IPS DF 4.7 (cell line): ENCODE results near the gene SLC46A1.
"Not testable (repeated sequence)": the region's sequence is repeated elsewhere in the genome, so short reads cannot be mapped to it uniquely, and the experiment has no call there.

Experiments
- DNase-seq: peaks from one replicate; pipeline ENCODE4 v3.0.0-alpha.2; 2013; ENCODE audit warnings: low spot score; ENCODE audit errors: extremely low read depth

SLC46A1 gene

DNA sequence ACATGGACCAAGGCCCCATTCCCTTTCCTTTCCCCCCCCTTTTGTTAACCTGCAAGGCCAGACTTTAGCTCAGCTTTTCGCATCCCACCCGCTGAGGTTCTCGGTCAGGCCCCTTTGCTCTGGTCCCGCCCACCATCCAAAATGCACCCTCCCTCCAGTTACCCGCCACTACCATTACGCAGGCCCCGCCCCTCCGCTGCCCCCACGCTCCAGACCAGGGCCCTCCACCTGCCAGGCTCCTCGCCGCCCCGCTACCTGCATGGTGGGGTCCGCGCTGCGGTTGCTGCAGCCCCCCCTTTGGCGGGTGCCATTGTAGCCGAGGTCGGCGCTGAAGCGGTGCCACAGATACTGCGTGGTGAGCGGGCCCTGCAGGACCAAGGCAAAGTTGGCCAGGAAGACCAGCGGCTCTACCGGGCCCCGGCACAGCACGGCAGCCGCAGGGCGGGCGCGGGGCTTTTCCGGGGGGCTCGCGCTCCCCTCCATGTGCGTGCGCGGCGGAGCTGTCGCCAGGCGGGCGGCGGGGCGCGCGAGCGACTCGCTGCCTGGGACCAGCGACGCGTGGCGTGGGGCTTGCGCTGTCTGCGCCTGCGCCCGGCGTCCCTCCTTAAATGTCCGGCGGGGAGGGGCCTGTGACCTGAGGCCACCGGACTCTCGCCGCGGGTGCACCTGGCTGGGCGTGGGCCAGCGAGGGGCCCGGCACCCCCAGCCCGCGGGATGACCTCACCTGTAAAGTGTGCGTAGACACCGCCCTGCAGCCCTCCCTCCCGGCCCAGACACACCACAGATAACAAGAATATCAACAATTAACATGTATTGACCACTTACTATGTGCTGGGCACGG, at the start of gene SLC46A1:
Gene SLC46A1, minus strand, starts transcription at position 581 of the 841 bp plus-strand sequence. Its CDS starts 98 bp downstream, at position 483.
- DNase-seq = no peak

DNA sequence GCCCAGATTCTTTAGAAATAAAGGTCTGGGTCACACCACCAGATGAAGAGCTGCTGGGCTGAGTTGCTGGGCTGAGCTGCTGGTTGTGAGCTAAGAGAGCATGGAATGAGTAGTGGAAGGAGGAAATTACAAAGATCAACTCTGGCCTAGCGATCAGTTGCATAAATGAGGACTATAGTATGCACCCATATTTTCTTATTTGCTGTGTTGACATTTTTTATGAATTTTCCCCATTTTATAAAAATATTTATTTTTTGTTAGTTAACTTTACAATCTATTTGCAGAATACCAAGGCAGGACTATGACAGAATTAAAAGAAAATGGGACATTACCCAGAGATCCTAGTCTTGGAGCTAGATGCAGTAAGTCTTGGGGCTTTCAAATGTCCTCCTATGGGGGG, 43.8 kb upstream of the SLC46A1 start:
- no peak for DNase-seq

DNA sequence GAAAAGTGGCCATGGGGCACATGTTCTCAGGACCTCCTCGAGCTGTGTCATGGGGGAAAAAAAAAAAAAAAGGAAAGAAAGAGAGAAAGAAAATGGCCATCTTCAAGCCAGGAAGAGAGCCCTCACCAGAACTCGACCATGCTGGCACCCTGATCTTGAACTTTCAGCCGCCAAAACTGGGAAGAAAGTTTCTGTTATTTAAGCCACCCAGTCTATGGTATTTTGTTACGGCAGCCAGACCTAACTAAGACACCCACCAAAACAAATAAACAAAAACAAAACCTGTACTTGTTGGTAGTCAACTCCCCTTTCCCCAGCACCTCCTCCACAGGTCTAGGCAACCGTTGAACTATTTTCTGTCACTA, 41.4 kb upstream of the SLC46A1 start:
- no peak for DNase-seq

GRCh38 chr17:28446716-28447395, 40.8 kb upstream of the SLC46A1 start:
- DNase-seq = no peak

DNA sequence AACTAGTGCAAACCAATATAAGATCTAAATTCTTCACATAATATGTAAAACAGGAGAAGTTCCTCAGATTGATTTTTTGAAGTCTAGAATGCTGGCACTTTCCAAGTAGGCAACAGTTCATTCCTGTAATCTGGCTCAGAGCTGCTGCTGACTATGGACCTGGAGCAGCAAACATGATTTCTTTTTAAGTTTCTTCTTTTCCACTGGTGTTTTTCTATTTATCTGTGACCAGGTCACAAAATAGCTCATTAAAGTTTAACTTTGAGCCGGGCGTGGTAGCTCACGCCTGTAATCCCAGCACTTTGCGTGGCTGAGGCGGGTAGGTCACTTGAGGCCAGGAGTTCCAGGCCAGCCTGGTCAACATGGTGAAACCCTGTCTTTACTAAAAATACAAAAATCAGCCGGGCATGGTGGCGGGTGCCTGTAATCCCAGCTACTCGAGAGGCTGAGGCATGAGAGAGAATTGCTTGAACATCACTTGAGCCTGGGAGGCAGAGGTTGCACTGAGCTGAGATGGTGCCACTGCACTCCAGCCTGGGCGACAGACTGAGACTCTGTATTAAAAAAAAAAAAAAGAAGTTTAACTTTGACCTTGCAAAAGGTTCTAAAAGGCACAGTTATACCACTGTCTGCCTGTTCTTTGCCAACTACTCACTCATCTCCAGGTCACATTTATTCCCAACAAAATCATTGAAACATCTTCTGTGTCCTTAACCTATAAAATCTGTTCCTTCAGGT, 38.1 kb upstream of the SLC46A1 start:
- DNase-seq = no peak

- not testable (repeated sequence) for DNase-seq
These were observed 28.3 kb upstream of the SLC46A1 start for GRCh38 chr17:28434326-28434725.

GRCh38 chr17:28433721-28434120, 27.7 kb upstream of the SLC46A1 start:
- DNase-seq = no peak

GRCh38 chr17:28427982-28428381, 22.0 kb upstream of the SLC46A1 start:
- DNase-seq = not testable (repeated sequence)

GRCh38 chr17:28427371-28427770, 21.4 kb upstream of the SLC46A1 start:
- DNase-seq = no peak

DNA sequence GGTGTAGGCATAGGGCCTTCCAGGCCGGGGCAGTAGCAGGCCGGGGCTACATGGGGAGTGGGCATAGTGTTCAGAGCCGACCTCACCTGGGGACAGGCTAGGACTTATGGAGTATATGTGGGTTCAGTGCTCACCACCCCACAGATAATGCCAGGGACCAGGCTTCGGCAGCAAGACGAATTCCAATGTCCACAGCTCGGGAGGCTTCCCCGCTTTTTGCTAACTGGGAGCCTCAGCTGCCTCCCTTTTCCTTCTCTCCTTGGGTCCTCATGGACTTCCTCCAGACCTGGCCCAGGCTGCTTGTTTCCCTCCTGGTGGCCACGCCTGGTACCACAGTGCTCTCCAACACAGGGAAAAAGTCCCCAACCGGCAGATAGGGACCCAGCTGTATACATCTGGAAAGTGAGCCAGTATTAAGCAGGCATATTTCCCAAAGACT, 20.1 kb upstream of the SLC46A1 start:
- DNase-seq = no peak

DNA sequence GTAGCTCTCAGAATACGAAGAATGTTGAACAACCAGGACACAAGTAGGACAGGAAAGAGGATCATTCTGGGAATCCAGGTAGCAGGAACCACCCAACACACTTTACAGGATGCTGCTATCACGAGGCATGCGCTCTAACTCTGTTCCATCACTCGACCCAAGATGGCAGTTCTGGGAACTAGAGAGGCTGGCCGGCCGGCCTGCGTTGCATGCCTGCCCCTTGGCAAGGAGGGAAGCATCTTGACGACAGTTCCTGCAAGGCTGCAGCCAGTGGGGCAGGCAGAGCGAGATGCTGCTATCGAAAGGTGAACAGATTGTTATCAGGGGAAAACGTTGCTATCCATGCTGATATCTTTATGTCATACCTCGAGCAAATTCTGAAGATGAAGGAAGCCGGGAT, 19.2 kb upstream of the SLC46A1 start:
- no peak for DNase-seq

DNA sequence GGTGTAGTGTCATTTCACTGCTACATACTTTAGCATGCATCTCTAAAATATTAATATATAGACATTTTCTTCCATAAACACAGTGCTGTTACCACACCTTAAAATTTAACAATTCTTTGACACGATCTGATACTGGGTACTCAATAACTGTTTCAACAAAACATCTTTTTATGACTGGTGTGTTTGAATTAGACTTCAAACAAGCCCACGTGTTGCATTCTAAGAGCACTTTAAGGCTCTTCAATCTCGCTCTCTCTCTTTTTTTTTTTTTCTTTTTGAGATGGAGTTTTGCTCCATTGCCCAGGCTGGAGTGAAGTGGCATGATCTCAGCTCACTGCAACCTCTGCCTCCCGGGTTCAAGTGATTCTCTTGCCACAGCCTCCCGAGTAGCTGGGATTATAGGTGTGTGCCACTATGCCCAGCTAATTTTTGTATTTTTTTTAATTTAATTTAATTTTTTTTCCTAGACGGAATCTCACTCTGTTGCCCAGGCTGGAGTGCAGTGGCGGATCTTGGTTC, 15.8 kb upstream of the SLC46A1 start:
- no peak for DNase-seq

- DNase-seq = no peak
These were observed 10.8 kb upstream of the SLC46A1 start for GRCh38 chr17:28416703-28417311.

GRCh38 chr17:28415886-28416285, 9.9 kb upstream of the SLC46A1 start:
- no peak for DNase-seq

- no peak for DNase-seq
These were observed 7.8 kb upstream of the SLC46A1 start for GRCh38 chr17:28413804-28414203.

DNA sequence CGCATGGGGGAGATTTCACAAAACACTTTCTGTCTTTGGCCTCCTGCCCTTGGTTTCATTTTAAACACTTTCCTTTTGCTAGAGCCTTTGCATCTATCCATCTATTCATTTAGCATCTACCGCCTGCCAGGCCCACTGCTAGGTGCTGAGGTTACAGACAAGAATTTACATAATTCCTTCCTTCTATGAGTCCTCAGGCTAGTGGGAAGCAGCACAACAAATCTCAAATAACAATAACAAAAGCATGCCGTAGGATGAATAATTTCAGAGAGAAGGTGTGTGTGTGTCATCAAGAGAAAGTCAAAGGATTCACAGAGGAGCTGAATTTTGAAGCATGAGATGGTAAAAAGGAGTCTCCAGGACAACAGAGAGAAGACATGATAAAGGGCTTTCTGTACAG, 6.1 kb upstream of the SLC46A1 start:
- no peak for DNase-seq

GRCh38 chr17:28407974-28408306, 1.9 kb upstream of the SLC46A1 start:
- no peak for DNase-seq

DNA sequence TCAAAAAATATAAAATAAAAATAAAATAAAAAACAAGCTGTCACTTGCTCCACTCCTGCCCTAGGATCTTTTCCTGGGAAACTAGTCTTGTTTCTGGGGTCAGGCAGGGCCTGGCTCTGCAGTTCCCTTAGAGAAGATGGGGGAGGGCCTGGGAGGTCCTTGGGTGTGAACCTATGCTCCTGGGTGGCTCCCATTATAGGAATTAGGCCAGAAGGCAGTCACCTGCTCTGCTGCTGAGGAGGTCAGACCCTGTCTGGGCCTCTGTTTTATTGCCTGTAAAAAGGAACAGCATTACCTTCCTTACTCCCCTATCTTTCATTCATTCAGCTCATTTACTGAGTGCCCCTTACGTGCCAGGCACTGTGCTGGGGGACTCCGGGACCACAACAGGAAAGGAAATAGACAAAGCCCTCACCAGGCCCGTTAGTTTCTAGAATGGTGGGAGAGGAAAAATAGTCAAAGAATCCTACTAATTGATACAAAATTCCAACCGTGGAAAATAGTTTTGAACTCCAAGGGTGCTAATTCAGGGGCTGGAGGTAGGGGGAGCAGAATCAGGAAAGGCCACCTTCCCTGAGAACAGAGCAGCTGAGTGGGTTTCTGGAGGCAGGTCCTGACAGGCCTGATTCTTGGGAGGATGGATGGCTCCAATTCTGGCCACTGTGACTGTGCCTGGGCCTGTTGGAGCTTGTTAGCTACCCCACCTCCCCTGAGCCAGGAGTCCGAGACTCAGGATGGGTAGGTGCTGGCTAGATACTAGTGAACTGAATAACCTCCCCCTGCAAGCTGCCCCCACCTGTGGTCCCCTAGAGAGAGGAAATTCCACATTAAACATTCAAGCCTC, 1.3 kb upstream of the SLC46A1 start:
- no peak for DNase-seq

GRCh38 chr17:28406473-28406814, 432 bp upstream of the SLC46A1 start:
- no peak for DNase-seq

GRCh38 chr17:28404812-28405570, 1.0 kb downstream of the SLC46A1 start:
- DNase-seq = no peak
